Stimulated activated CD4-positive, alpha-beta T cell treated with anti-CD3 and anti-CD28 coated beads, Interleukin-2, amount 100 ng/mL, for 4 hours (primary cell): Measurements from ENCODE around the gene SIK3.

Experiments used
- DNase-seq: peaks from one replicate; pipeline ENCODE4 v3.0.0-alpha.2; 2020; ENCODE audit warnings: low read depth

Gene SIK3

DNA sequence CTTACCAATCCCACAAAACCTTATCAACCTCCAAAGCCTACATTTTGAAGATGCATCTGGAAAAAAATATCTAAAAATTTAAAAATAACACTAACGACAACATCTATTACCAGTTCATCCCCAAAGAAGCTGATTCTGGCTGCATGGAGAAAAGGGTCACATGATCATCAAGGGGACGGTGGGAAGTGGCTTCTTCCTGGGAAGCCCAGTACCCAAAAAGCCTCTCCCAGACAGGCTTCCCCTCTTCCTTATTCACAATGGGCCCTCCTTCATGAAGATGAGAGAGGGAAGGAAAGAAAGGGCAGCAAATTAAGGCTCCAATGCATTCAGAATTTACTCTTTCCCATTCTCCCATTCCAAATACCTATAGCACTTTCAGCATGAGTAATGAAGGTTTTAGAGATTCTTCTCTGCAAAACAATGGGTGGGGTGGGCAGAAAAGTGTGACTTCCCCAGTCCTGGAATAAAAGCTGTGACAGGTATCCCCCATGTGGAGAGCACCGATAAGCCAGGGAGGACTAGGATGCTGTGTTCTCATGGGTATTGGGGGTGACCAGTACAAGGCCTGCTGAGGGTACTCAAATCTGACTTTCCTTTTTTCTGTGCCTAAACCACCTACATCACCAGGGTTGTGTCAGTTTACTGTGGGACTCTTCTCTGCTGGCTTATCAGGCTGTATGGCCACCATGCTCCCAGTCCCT is 88.2 kb downstream of the SIK3 start:
- no peak for DNase-seq

DNA sequence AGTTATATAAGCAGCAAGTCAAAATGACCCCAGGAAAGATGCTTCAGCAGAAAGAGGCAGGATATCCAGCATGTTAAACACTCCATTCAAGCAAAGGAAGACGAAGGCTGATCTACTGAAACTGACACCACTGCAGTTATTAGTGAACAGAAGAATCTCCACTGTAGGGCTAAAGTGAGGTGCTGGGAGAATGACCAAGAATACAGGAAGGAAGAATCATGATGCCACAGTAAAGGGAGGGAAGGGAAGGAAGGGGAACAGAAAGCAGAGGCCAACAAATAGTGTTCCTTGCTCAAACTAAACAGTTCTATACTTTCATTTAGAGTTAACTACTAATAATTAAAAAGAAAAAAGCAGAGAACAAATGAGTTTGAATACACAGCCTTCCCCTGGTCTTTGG is 92.5 kb downstream of the SIK3 start:
- no peak for DNase-seq

DNA sequence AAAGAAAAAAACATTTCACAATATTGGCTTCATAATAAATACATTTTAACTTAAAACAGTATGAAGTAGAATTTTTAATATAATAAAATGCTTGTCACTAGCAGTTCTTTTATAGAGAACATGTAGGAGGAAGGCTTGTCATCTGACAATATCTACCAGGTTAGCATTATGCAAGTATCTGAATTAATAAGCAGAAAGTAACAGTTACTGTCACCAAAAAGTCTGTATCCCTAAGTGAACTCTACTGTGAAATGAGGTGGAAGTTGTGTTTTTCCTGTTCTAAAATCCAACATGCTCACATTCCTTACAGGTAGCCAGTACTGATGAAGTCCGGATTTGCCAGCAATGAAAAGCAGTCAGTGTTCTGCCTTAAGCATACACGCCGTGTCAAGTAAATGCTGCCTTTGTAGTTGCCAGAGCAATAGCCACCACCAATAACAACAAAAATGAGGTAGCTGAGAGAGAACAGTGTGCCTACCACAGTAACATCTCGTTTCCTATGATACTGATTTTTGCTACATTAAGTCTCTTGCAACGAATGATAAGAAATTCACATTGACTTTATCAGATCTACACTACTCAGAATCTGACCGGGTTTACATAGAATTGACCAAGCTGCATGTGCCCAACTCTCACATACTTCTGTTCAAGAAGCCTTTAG is 95.5 kb downstream of the SIK3 start:
- DNase-seq: no peak

DNA sequence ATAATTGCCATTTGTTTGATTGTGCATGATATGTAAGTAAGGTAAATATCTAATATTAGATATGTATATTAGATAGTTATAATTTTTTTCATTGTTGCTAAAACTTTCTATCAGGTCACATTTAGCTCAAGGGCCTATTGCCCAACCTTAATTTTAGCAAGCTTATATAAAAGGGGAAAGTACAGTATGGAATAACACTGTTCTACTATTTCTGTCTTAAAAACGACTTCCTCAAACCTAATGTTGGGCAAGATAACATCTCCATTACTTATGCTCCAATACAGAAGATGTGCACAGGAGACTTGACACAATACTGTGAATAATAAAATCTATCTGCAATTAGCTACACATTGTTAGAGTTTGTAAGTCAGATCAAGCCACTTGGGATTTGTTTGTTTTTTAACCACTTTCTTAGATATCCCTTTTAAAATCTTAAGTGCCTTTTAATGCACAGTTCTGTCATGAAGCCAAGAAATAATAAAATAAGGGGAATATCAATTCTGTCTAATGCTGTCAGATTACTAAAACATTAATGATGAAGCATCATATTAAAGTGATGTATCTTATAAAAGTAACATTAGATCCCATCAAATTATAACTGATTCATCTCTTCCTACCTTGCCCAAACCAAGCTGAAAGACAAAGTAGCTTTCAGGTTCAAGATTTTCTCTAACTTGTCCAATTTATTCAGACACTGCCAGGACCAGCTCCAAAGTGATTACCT is 98.1 kb downstream of the SIK3 start:
- no peak for DNase-seq

DNA sequence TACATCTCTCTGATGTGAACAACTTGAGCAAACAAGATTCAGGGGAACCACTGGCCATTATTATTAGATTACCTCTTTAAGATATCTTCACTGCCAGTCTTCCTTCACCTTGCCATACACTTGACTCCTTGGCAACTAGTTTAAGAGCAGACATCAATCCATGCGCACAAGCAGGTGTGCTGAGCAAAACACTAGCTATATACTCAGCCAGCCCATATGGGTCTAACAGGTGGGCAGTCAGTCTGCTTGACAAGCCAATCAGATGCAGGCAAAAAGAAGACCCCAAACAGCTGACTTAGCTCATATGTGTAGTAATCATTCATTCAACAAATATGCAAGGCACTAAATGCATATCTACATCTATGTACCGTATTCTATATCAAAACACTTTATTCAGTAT is 101.2 kb downstream of the SIK3 start:
- DNase-seq: no peak

DNA sequence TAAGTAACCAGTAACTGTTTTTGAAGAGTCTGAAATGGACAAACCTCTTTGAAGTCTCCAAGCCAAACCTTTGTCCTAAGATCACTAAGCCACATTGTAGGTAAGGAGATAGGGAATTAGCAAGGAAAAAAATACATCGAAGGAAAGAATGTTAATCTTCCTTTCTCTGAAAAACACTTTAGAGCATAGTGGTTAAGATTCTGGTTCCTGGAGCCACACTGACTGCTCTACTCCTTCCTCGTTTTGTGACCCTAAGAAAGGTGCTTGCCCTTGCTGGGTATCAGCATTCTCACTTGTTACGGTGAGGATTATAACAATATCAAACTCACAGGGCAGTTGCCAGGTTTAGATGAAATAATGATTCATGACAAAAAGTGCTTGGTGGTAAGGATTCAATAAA is 104.0 kb downstream of the SIK3 start:
- DNase-seq: no peak

DNA sequence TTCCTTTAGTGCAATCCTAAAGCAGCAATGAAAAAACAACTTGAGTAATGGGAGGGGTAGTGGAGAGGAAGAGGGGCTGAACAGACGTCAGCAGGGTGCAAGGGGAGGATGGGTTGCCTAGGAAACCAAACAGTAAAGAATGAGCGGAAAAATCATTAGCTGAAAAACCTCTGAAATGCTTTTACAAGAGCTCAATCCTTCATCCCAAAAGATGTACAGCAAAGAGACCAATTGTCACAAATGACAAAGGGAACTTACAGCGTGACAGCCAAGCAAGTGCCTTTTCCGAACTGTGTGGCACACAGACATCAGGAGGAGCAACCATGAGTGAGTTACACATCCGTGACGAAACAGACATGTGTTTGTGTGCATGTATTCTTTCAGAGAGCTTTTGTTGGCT is 104.6 kb downstream of the SIK3 start:
- no peak for DNase-seq

DNA sequence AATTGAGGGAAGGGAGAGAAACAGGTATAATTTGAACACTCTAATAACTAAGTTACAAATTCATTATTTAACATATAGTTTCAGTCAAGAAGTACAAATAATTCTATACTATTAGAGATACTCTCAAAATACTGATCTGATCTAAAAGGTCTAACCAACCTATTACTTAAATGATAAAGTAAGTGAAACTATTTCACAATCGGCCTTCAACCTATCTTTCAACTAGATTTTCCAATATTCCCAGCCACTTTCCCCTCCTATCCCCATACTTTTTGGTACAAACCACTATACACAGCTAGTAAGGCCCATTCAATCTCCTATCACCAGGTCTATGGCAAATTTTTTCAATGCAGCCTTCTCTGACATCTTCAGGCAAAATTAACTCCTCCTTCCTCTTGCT is 106.7 kb downstream of the SIK3 start:
- no peak for DNase-seq

DNA sequence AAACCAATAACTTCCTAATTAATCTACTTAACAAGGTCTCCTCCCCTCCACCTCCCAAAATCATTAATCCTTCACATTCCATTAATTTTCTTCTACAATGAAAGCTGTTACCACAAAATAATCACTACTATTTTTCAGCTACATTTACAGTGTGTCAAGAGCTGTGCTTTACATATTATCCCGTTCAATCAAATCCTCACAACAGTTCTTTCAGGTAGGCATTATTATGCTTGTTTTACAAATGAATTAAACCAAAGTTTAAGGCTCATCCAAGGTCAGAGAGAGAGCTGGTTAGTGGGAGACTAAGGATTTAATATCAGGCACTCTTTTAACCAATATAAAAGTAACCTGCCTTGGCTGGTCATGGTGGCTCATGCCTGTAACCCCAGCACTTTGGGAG is 107.4 kb downstream of the SIK3 start:
- DNase-seq: no peak

DNA sequence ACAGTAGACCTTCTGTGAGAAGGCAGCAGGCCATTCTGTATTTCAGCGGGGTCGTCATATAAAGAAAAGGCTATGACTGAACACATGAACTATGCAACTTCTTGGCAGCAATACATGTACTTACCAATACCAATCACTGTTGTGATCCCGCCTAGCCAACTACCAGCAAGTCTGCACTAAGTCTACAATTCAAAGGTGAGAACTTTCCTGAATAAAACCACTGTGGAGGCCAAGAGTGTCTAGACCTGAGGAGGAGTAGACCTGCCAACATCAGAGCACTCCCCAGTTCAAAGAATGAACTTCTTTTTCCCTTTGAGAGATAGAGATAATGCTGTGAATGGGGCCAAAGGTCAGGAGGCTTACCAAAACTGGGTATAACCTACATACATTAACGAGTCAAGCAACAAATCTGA is 108.2 kb downstream of the SIK3 start:
- DNase-seq: no peak

DNA sequence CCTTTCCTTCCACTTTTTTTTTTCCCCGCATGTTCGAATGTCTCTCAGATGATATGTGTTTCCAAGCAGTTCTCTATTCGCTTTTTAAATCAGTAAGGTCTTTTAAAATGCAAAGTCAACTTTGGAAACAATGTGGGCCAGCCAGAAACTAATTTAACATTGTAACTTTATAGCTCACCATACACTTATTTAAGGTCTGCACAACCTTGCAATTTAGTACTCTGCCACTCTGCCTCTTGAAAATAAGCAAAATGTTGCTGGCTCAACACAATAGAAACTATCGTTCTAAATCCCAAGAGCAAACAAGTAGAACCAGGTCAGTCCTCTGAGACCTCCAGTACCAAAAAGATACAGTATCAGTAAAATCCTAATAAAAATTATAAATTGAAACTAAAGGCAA is 109.0 kb downstream of the SIK3 start:
- DNase-seq: no peak

DNA sequence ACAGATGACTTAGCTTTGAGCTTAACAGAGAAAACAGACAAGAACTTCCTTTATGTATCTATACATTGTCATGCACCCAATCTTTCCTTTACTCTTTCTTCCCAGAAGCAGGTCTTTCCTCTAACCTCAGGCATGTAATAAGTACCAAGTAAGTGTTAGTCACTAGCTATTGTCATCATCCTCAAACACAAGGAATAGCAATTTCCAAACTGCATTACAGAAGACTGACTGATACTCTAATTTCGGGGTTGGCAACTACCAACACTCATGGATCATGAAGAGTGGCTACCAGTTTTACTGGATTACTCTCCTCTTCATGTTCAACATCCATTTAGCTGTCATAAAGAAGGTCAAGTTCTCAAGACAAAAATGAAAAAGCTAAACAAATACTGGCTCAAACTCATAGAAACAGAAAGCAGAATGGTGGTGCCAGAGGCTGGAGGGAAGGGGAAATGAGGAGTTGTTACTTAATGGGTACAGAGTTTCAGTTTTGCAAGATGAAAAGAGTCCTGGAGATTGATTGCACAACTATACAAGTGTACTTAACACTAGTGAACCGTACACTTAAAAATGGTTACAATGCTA is 111.6 kb downstream of the SIK3 start:
- DNase-seq: no peak

DNA sequence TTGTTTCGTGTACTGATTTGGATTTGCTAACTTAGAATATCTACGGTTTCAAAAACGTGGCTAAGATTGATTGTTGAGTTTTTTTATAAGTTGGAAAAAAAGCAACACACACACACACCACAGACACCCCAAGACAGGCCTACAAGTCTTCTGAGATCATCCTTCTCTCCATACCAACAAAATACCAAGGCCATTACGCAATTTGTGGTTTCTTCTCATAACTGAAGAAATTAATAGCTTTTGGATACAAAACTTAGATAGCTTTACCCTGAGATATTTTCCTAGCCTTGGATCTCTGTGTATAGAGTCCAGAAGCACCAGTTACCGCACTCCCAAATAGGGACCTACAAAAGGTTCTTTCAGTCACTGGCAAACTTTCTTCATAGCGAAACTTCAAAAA is 113.6 kb downstream of the SIK3 start:
- DNase-seq: no peak

DNA sequence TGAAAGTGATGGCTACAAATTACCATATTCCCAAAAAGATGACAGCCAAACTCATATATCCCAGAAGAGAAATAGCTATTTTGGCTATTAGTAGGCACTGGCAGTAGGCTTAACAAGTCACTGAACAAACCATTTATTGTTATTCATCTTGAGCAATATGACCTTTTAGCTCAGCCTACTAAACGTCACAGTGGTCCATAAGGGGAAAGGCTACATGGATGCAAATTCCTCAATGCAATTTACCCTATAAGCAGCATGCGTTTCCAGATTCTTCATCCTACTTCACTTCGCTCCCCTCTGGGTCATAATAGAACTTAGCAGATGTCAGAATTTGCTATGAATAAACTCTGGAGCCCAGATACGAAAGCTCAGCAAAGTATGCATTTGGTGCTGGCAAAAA is 114.0 kb downstream of the SIK3 start:
- DNase-seq: no peak

DNA sequence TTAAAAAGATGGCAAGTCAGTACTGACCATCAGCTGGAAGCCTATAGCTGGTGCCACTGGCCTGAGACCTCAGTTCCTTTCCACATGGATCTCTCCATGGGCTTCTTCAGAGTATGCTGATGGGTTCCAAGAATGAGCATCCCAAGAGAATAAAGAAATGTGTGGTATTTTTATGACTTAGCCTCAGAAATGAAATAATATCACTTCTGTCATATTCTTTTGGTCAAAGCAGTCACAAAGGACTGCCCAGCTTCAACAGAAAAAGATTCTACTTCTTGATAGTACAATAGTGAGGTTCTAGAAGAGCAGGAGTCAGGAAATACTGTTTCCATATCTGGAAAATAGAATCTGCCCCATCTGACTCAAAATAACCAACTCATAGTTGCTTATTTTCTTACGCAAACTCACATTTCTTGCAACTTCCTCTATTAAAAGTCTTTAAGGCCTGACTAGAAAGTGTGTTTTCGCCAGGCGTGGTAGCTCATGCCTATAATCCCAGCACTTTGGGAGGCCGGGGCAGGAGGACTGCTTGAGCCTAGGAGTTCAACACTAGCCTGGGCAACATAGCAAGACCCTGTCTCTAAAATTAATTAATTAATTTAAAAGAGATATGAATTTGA is 116.9 kb downstream of the SIK3 start:
- DNase-seq: no peak

DNA sequence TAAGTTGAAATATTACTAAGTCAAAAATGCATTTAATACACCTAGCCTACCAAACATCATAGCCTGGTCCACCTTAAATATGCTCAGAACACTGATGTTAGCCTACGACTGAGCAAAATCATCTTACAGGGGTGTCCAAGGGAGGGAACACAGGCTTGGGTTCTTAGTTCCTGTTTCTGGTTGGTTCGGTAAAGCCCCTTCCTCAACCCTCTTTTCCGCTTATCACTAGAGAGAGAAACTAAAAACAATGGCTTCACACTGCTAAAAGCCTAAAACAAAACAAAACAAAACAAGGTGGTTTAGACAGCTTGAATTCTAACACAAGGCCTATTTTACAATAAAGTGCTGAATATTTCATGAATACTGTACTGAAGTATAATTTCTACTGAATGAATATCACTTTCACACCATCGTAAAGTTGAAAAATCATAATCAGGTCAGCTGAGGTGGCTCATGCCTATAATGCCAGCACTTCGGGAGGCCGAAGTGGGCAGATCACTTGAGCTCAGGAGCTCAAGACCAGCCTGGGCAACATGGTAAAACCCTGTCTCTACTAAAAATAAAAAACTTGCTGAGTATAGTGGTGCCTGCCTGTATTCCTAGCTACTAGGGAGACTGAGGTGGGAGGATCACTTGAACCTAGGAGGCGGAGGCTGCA is 118.0 kb downstream of the SIK3 start:
- no peak for DNase-seq

DNA sequence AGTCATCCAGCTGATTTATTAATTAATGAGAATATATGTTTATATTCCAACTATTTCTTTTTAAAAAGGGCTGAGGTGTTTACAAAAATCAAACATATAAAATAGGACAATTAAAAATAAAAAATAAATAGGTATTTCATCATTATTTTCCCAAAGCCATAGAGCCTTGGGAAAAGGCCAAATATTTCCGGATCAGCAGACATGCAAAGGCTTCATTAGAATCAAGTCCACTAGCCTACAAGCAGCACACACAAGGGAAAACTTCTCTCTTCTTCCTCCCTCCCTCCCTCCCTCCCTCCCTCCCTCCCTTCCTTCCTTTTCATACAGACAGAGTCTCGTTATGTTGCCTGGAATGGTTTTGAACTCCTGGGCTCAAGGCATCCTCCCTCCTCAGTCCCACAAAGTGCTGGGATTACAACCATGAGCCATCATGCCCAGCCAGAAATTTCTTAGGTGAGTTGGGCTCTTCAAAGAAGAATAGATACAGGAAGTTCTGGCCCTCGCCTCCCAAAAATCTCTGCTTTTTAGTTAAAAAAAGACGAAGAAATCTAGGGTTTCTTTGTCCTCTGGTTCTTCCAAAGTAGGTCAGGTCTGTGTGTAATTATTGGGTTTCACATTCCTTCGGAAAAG is 121.2 kb downstream of the SIK3 start:
- no peak for DNase-seq

DNA sequence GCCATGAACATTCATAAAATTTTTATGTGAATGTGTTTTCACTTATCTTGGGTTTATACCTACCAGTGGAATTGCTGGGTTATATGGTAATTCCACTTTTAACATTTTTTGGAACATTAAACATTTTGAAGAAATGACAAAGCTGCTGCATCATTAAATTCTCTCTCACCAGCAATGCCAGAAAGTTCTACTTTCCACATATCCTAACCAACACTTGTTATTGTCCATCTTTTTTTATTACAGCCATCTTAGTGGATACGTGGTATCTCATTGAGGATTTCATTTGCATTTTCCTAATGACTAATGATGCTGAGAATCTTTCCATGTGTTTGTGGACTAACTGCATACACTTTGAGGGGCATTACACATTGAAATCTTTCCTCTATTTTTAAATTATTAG is 122.6 kb downstream of the SIK3 start:
- DNase-seq: no peak

DNA sequence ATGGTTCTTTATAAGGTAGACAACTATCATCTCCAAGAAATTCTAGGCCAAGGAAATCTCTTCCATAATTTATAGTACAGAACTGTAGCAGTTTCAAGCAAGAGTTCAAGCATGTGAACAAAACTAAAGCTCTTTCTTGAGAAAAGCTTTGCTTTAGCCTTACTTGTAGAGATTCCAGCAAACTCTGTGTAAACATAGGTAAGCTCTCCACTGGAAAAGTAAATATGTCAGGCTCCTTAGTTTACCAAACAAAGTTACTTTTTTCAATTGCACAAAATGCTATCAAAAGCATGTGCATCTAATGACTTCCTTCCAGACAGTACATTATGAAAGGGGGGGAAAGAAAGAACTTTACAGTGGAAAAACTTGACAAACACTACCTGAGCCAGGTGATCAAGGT is 125.0 kb downstream of the SIK3 start:
- DNase-seq: no peak

DNA sequence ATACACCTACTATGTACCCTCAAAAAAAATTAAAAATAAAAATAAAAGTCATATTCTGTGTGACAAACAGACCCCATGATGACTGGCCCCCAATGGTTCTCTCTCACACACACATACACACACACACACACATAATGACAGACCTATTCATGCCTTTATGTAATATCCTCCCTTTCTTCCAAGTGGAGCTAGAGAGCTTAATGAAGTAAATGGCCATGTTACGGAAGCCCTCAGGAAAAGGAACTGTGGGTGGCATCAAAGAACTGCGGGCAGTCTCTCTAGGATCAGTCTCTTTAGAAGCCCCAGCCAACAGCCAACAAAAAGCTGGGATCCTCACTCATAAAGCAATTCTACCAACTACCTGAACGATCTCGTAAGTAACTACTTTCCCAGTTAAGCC is 125.5 kb downstream of the SIK3 start:
- DNase-seq: no peak

DNA sequence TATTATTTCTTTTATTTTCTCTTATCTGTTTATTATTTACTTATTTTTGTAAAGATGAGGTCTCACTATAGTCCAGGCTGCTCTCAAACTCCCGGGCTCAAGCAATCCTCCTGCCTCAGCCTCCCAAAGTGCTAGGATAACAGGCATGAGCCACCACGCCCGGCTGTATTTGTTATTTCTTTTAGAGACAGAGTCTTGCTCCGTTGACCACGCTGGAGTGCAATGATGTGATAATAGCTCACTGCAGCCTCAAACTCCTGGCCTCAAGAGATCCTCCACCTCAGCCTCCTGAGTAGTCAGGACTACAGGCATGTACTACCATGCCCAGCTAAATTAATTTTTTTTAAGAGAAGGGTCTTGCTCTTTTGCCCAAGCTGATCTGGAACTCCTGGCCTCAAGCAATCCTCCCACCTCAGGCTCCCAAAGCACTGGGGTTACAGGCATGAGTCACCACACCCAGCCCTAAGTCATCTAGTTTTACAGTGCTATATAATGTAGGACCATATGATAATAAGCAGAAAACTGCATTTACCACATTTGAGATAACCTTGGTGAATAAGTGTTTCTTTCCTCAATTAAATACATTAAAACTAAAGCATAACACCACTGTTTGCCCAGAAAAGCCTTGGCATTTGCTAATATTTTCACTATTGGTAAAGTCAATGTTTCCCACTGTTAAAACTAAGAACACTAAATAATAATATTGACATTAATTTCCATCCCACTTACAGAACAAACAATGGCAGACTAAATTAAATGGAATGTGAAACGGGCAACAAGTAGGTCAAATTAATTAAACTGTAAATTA is 127.5 kb downstream of the SIK3 start:
- DNase-seq: no peak
